T-cell (primary cell): ENCODE measurements around the gene WDFY4. TPM values are rescaled to one million over a fixed set of nuclear protein-coding genes. Genes with fewer than 3 reads are reported as not detected.
A peak's percentile ranks its signal among the peaks of the same experiment; 100 is the strongest.

ENCODE experiments used
- ATAC-seq, 4 experiments: fragments of 200-7000 bp in 3 of 4; fragments of 150-1000 bp in 1 of 4; cut with Tn5 transposase; replicated peaks in 1 of 4; 1 replicate in 3 of 4; 2 replicates in 1 of 4; pipeline ENCODE4 v1.10.0; 2021; ENCODE audit warnings: moderate library complexity in 3 of 4, mild to moderate bottlenecking in 2 of 4, moderate number of reproducible peaks in 1 of 4
- CTCF ChIA-PET, 2 donors: fragments of 300-600 bp; sonication (Branson Sonifier 250); formaldehyde crosslinking; loops; one replicate each; lab custom pipeline; 2022; ENCODE audit warnings: antibody characterized with exemption in 2 of 2; lab: Charles Lee
- POLR2A ChIA-PET, 2 donors: fragments of 300-600 bp; sonication (Branson Sonifier 250); formaldehyde crosslinking; loops; one replicate each; lab custom pipeline; 2022; ENCODE audit warnings: antibody characterized with exemption in 2 of 2; lab: Charles Lee
- DNase-seq, 35 experiments: peaks; one replicate each; pipeline versions ENCODE4 v3.0.0 to v3.0.0-alpha.2; 2013 to 2023
- H3K27ac ChIP-seq: one replicate; pipeline ENCODE4 v1.5.1; 2013; ENCODE audit warnings: low read length
- H3K27me3 ChIP-seq, 2 experiments: replicated peaks in 1 of 2; 1 replicate in 1 of 2; 2 replicates in 1 of 2; pipeline versions ENCODE4 v1.6.1 to v1.7.0; 2013; ENCODE audit warnings: low read length in 1 of 2, mixed read lengths in 1 of 2; ENCODE audit not compliant: control insufficient read depth in 2 of 2, insufficient read depth in 2 of 2; ENCODE audit errors: extremely low read depth in 1 of 2
- H3K36me3 ChIP-seq, 2 donors: 1 replicate in 1 of 2; 2 replicates in 1 of 2; pipeline versions ENCODE4 v1.6.1 to v1.7.0; 2013; ENCODE audit warnings: low read length in 1 of 2; ENCODE audit not compliant: control insufficient read depth in 2 of 2, insufficient read depth in 1 of 2; ENCODE audit errors: extremely low read depth in 1 of 2
- H3K4me1 ChIP-seq, 2 experiments: 1 replicate in 1 of 2; 2 replicates in 1 of 2; pipeline versions ENCODE4 v1.6.1 to v1.7.0; 2013; ENCODE audit warnings: low read length in 2 of 2, mixed read lengths in 1 of 2; ENCODE audit not compliant: insufficient read depth in 2 of 2, control insufficient read depth in 1 of 2; ENCODE audit errors: extremely low read depth in 1 of 2
- H3K4me3 ChIP-seq, 2 donors: 1 replicate in 1 of 2; 2 replicates in 1 of 2; pipeline versions ENCODE4 v1.5.1 to v1.7.0; 2013; ENCODE audit warnings: mild to moderate bottlenecking in 2 of 2, low read length in 1 of 2, moderate library complexity in 1 of 2; ENCODE audit not compliant: control insufficient read depth in 1 of 2; ENCODE audit errors: extremely low read depth in 1 of 2
- H3K9me3 ChIP-seq: 2 replicates; pipeline ENCODE4 v1.7.0; 2013
- H3K27ac Mint-ChIP-seq, 2 donors: one replicate each; pipeline ENCODE4 v1.8.0; 2020 to 2021; ENCODE audit warnings: mild to moderate bottlenecking in 2 of 2, mixed read lengths in 2 of 2
- H3K27me3 Mint-ChIP-seq, 2 donors: one replicate each; pipeline ENCODE4 v1.8.0; 2021 to 2022; ENCODE audit warnings: mixed read lengths in 2 of 2
- H3K36me3 Mint-ChIP-seq: one replicate; pipeline ENCODE4 v1.8.0; 2021; ENCODE audit warnings: mixed read lengths
- H3K4me1 Mint-ChIP-seq, 3 donors: one replicate each; pipeline ENCODE4 v1.8.0; 2020 to 2022; ENCODE audit warnings: mixed read lengths in 3 of 3, mild to moderate bottlenecking in 1 of 3
- H3K4me3 Mint-ChIP-seq, 3 donors: one replicate each; pipeline ENCODE4 v1.8.0; 2020 to 2022; ENCODE audit warnings: mild to moderate bottlenecking in 3 of 3, mixed read lengths in 3 of 3, moderate library complexity in 3 of 3
- H3K9me3 Mint-ChIP-seq, 3 donors: one replicate each; pipeline ENCODE4 v1.8.0; 2020 to 2022; ENCODE audit warnings: mixed read lengths in 3 of 3
- WGBS: methylation state at CpG from one replicate; pipeline ENCODE4 v1.1.5; 2013; ENCODE audit warnings: missing lambda C conversion rate; ENCODE audit not compliant: insufficient coverage; 5-methylcytosine and 5-hydroxymethylcytosine counted together
- total RNA-seq, 35 experiments: library from RNA in 6 of 35; stranded (reverse) in 6 of 35; fragments of 120-200 nt in 1 of 35; gene quantifications; one replicate each; pipeline versions ENCODE4 v1.2.1 to v1.2.4 and lab custom pipeline; 2013 to 2026

The WDFY4 gene
- total RNA-seq, 5 donors from 2014 or later (not counting 1 experiment from before 2014, with no cell fraction given): 2.6 to 15.5 (median 4.2) TPM

- H3K4me3 ChIP-seq: no peak overlapping the region
- no peaks in the 10 kb centered on the region for H3K4me1 ChIP-seq
- H3K9me3 ChIP-seq: no peaks in the 10 kb centered on the region
- ATAC-seq (no peak), DNase-seq (no peak)
- H3K9me3 Mint-ChIP-seq: no peaks in the 10 kb centered on the region
- no peaks in the 10 kb centered on the region for H3K36me3 ChIP-seq
- H3K4me1 Mint-ChIP-seq: peaks cover 0 to 6% (median 0%) of the 10 kb centered on the region in 3 donors
- no peaks in the 10 kb centered on the region for H3K36me3 Mint-ChIP-seq
- WGBS: no CpG with 5 or more reads among the region's 6 CpGs
- peaks cover 0 to 12% of the 10 kb centered on the region in 2 experiments for H3K27me3 ChIP-seq
- H3K27me3 Mint-ChIP-seq: peaks cover 4 to 24% of the 10 kb centered on the region in 2 donors
- H3K27ac Mint-ChIP-seq: peak overlapping the region in 1 of 2 donors; percentile 46
- no peak overlapping the region for H3K4me3 Mint-ChIP-seq
- ChIA-PET CTCF (no interaction called here), POLR2A (no interaction called here)
- no peak overlapping the region for H3K27ac ChIP-seq
Measured at GRCh38 chr10:48683424-48683823, 1.2 kb upstream of the WDFY4 start.

DNA sequence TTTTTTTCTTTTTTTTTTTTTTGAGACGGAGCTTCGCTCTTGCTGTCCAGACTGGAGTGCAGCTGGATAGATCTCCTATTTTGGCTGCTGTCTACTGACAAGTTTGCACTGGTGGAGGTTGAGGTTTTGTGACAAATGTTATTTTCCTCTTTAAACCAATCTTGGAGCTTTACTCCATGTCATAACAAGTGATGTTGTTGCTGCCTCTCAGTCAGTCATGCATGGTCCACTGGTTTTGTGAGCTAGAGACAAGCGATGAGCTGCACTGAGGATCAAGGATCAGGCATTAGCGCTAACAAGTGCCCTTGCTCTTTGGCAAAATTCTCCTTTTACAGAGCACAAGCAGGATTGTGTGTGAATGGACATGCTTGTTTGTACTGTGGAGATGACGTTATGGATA is 805 bp upstream of the WDFY4 start:
- Histone ChIP-seq H3K4me1 (no peaks in the 10 kb centered on the region), H3K9me3 (no peaks in the 10 kb centered on the region), H3K4me3 (no peak overlapping the region), H3K27me3 (peaks cover 0 to 12% of the 10 kb centered on the region in 2 experiments), H3K36me3 (no peaks in the 10 kb centered on the region), H3K27ac (no peak overlapping the region)
- Mint-ChIP-seq H3K9me3 (no peaks in the 10 kb centered on the region), H3K4me1 (peaks cover 0 to 6% (median 0%) of the 10 kb centered on the region in 3 donors), H3K4me3 (no peak overlapping the region), H3K27me3 (peaks cover 4 to 27% of the 10 kb centered on the region in 2 donors), H3K36me3 (no peaks in the 10 kb centered on the region), H3K27ac (peak overlapping the region in 1 of 2 donors; percentile 55)
- CTCF ChIA-PET: no interaction called here
- WGBS: 100% methylated on average over 1 of the region's 5 CpGs
- no peak for ATAC-seq
- no peak for DNase-seq
- POLR2A ChIA-PET: no interaction called here

DNA sequence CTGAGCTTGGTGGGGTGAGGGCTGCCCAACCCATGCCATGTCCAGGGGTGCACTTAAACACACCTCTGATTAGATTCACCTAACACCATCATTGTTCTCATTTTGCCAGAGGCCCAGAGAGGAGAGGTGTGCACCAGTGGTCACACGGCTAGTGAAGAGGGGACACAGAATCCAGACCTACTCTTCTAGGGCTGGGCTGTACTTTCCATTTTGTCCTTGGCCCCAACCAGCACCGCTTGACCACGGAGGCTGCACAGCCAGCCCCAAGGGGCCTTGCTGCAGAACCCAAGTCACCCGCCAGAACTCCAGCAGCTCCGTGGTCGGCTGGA is 246 bp upstream of the WDFY4 start:
- Mint-ChIP-seq H3K36me3 (no peaks in the 10 kb centered on the region), H3K27ac (no peak overlapping the region), H3K4me3 (peak overlapping the region in 1 of 3 donors; percentile 62), H3K4me1 (peaks cover 0 to 6% (median 0%) of the 10 kb centered on the region in 3 donors), H3K9me3 (no peaks in the 10 kb centered on the region), H3K27me3 (peaks cover 4 to 27% of the 10 kb centered on the region in 2 donors)
- no peak for ATAC-seq
- 51% methylated on average over 6 of the region's 6 CpGs for WGBS
- CTCF ChIA-PET: no interaction called here
- Histone ChIP-seq H3K4me3 (no peak overlapping the region), H3K27me3 (peaks cover 0 to 12% of the 10 kb centered on the region in 2 experiments), H3K36me3 (no peaks in the 10 kb centered on the region), H3K9me3 (no peaks in the 10 kb centered on the region), H3K27ac (no peak overlapping the region), H3K4me1 (no peaks in the 10 kb centered on the region)
- DNase-seq: no peak
- POLR2A ChIA-PET: no interaction called here

DNA sequence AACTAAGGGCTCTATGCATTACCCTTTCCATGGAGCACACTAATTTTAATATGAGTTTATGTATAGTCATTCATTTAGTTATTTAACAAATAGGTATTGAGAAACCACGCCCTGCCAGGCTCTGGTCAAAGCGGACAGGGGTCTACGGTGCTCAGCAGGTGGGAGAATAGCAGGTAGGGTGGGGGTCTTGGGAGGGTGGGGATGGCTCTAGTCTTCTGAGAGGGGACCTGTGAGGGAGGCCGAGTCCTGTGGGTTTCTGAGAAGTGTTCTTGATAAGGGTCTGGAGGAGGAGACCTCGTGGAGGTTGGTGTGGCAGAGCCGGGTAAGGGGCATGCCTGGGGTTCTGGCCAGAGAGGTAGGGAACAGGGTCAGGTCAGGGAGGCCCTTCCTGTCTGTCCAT is 1.1 kb downstream of the WDFY4 start:
- Mint-ChIP-seq H3K36me3 (no peaks in the 10 kb centered on the region), H3K4me3 (peak overlapping the region in 1 of 3 donors; percentile 62), H3K27me3 (peaks cover 4 to 27% of the 10 kb centered on the region in 2 donors), H3K4me1 (peaks cover 0 to 6% (median 0%) of the 10 kb centered on the region in 3 donors), H3K27ac (peak overlapping the region in 1 of 2 donors; percentile 27), H3K9me3 (no peaks in the 10 kb centered on the region)
- Histone ChIP-seq H3K27ac (no peak overlapping the region), H3K9me3 (no peaks in the 10 kb centered on the region), H3K4me3 (no peak overlapping the region), H3K4me1 (no peaks in the 10 kb centered on the region), H3K36me3 (no peaks in the 10 kb centered on the region), H3K27me3 (peaks cover 0 to 13% of the 10 kb centered on the region in 2 experiments)
- POLR2A ChIA-PET: no interaction called here
- DNase-seq: no peak
- WGBS: 67% methylated on average over 5 of the region's 6 CpGs
- CTCF ChIA-PET: no interaction called here
- no peak for ATAC-seq

DNA sequence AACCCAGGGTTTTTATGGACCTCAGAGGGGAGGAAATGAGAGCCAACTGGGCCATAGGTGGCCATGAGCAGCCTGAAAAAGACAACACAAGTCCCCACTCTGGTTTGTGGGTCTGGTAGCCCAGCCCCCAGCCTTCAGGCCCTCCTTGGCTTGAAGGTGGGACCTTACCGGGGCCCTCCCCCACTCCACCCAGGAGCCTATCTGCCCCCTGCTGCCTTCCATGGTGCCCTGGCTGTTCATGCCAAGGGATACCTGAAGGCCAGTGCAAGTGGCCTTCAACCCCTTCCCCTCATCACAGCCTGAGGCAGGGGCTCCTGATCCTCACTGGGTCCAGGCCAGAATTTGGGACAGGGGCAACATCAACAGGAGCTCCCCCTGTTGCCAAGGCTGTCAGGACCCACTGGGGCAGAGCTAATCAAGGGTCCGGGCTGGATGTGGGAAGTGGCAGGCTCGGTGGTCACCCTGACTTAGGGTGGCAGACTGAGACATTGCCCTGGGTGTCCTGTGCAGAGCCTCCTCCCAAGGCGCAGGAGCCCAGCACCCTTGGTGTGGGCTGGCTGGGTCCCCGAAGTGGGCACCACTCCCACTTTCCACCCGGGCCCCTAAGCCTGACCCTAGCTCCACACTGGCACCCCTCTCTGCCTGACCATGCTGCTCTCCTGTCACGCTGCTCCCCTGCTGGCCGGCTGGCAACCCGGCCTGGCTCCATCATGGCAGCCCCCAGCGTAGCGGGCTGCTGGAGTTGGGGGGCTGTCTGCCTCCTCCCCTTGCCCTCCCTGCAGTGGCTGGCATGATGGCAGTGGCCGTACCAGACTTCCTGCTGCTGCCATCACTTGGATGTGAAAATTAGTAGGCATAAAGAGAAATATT is 6.4 kb downstream of the WDFY4 start:
- Mint-ChIP-seq H3K9me3 (no peaks in the 10 kb centered on the region), H3K4me3 (no peak overlapping the region), H3K36me3 (no peaks in the 10 kb centered on the region), H3K4me1 (no peaks in the 10 kb centered on the region), H3K27me3 (peaks cover 0 to 12% of the 10 kb centered on the region in 2 donors), H3K27ac (no peak overlapping the region)
- no peak overlapping the region for H3K27ac ChIP-seq
- 85% methylated on average over 11 of the region's 12 CpGs for WGBS
- no peaks in the 10 kb centered on the region for H3K9me3 ChIP-seq
- no peak for DNase-seq
- ATAC-seq: no peak
- H3K4me1 ChIP-seq: no peaks in the 10 kb centered on the region
- ChIA-PET POLR2A (no interaction called here), CTCF (no interaction called here)
- peaks cover 0 to 23% of the 10 kb centered on the region in 2 experiments for H3K27me3 ChIP-seq
- no peaks in the 10 kb centered on the region for H3K36me3 ChIP-seq
- H3K4me3 ChIP-seq: no peak overlapping the region

DNA sequence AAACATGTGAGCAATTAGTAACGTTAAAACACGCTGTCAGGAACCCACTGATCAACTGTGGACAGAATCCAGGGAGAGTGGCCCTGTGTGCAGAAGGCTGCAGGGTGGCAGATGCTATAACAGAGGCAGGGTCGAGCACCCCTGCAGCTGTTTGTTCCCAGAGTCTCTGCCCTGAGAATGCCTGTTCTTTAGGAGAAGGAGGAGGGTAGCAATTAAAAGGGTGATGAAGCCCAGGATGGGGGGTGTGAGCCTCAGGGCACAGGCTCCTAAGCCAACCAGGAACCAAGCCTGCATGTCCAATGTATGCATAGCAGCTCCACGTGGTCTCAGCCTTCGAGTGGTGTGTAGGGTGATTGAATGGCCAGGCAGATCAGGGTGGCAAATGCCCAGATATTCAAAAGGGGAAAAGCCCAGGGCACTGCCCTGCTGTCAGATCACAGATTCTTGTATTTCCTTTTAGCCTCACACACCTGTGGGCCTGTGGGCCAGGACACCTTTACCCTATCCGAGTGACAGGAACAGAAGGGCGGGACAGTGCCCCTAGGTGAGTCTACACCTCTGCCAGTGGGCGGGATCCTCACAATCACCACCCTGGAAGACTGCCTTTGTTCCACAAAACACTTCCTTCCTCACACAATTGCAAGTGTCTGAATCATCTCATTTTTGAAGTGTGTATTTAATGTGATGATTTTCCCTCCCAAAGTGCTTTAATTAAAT is 7.3 kb downstream of the WDFY4 start:
- H3K27me3 Mint-ChIP-seq: peaks cover 0 to 15% of the 10 kb centered on the region in 2 donors
- CTCF ChIA-PET: no interaction called here
- H3K4me1 Mint-ChIP-seq: no peaks in the 10 kb centered on the region
- H3K9me3 ChIP-seq: no peaks in the 10 kb centered on the region
- no peaks in the 10 kb centered on the region for H3K36me3 ChIP-seq
- H3K9me3 Mint-ChIP-seq: no peaks in the 10 kb centered on the region
- H3K27ac Mint-ChIP-seq: no peak overlapping the region
- no peak overlapping the region for H3K27ac ChIP-seq
- 73% methylated on average over 7 of the region's 8 CpGs for WGBS
- POLR2A ChIA-PET: no interaction called here
- no peak overlapping the region for H3K4me3 Mint-ChIP-seq
- H3K27me3 ChIP-seq: peaks cover 0 to 29% of the 10 kb centered on the region in 2 experiments
- ATAC-seq (no peak), DNase-seq (no peak)
- no peaks in the 10 kb centered on the region for H3K36me3 Mint-ChIP-seq
- H3K4me3 ChIP-seq: no peak overlapping the region
- H3K4me1 ChIP-seq: no peaks in the 10 kb centered on the region
